Esophagus mucosa (tissue), 1 donor: ENCODE measurements around the gene FAM171A1. TPM values are rescaled to one million over a fixed set of nuclear protein-coding genes. Genes with fewer than 3 reads are reported as not detected.
A peak's percentile ranks its signal among the peaks of the same experiment; 100 is the strongest.
"Not testable (repeated sequence)": the region's sequence is repeated elsewhere in the genome, so short reads cannot be mapped to it uniquely, and the experiment has no call there.

Source experiments
- ATAC-seq: fragments of 200-7000 bp; cut with Tn5 transposase; one replicate; pipeline ENCODE4 v1.9.1; 2020
- total RNA-seq: library from RNA; stranded (reverse); gene quantifications from one replicate; pipeline ENCODE4 v1.2.4, GENCODE V29; 2023
- donor health status: DM: yes; HTN: yes; CAD: no.

FAM171A1 gene
- total RNA-seq, result 6.0 TPM

- peak; percentile 83 for ATAC-seq
These were observed at the start of gene FAM171A1 for GRCh38 chr10:15370856-15371701. TSS of gene FAM171A1 (minus strand) at chr10:15371289. CDS start at chr10:15371052, 237 bp downstream.

GRCh38 chr10:15420858-15421257 lies 49.8 kb upstream of the FAM171A1 start:
- ATAC-seq, result no peak

GRCh38 chr10:15419279-15419874 lies 48.3 kb upstream of the FAM171A1 start:
- ATAC-seq, result peak; percentile 35

GRCh38 chr10:15416034-15416433 lies 44.9 kb upstream of the FAM171A1 start:
- no peak for ATAC-seq

GRCh38 chr10:15411010-15411409 lies 39.9 kb upstream of the FAM171A1 start:
- no peak for ATAC-seq

- ATAC-seq, result not testable (repeated sequence)
These were observed 38.3 kb upstream of the FAM171A1 start for GRCh38 chr10:15409350-15409749.

- ATAC-seq, result no peak
These were observed 37.5 kb upstream of the FAM171A1 start for GRCh38 chr10:15408557-15408956.

GRCh38 chr10:15405319-15405718 lies 34.2 kb upstream of the FAM171A1 start:
- no peak for ATAC-seq

GRCh38 chr10:15401382-15401781 lies 30.3 kb upstream of the FAM171A1 start:
- no peak for ATAC-seq

- not testable (repeated sequence) for ATAC-seq
These were observed 29.4 kb upstream of the FAM171A1 start for GRCh38 chr10:15400461-15400860.

GRCh38 chr10:15399060-15399661 lies 28.1 kb upstream of the FAM171A1 start:
- ATAC-seq, result no peak

- no peak for ATAC-seq
These were observed 24.8 kb upstream of the FAM171A1 start for GRCh38 chr10:15395935-15396334.

GRCh38 chr10:15393139-15393825 lies 22.2 kb upstream of the FAM171A1 start:
- no peak for ATAC-seq

GRCh38 chr10:15391491-15391890 lies 20.4 kb upstream of the FAM171A1 start:
- ATAC-seq, result no peak

GRCh38 chr10:15388172-15388571 lies 17.1 kb upstream of the FAM171A1 start:
- ATAC-seq, result not testable (repeated sequence)

- ATAC-seq, result no peak
These were observed 15.9 kb upstream of the FAM171A1 start for GRCh38 chr10:15387021-15387420.

- ATAC-seq, result no peak
These were observed 14.7 kb upstream of the FAM171A1 start for GRCh38 chr10:15385552-15386455.

- no peak for ATAC-seq
These were observed 10.3 kb upstream of the FAM171A1 start for GRCh38 chr10:15381420-15381819.

GRCh38 chr10:15379078-15379477 lies 8.0 kb upstream of the FAM171A1 start:
- no peak for ATAC-seq

- no peak for ATAC-seq
These were observed 7.5 kb upstream of the FAM171A1 start for GRCh38 chr10:15378569-15378968.

GRCh38 chr10:15374566-15374965 lies 3.5 kb upstream of the FAM171A1 start:
- ATAC-seq, result no peak

- ATAC-seq, result no peak
These were observed 3.1 kb upstream of the FAM171A1 start for GRCh38 chr10:15374156-15374555.
